ACC112 (cell line): ENCODE measurements around the gene NCOR2.

Source experiments
- H2AFZ ChIP-seq: fragments of 200-600 bp; sonication (generic); one replicate; pipeline ENCODE4 v1.6.0; 2017; ENCODE audit warnings: antibody characterized with exemption, low read length; ENCODE audit not compliant: unreplicated experiment
- H3K27ac ChIP-seq: fragments of 200-600 bp; sonication (generic); 2 replicates; pipeline ENCODE4 v1.5.1; 2014; ENCODE audit warnings: low read depth, mild to moderate bottlenecking, antibody characterized with exemption, low read length, moderate library complexity
- H3K27me3 ChIP-seq: fragments of 200-600 bp; sonication (generic); 2 replicates; pipeline ENCODE4 v1.6.1; 2014; ENCODE audit warnings: mild to moderate bottlenecking, antibody characterized with exemption, low read length, moderate library complexity, mixed read lengths; ENCODE audit not compliant: insufficient read depth
- H3K36me3 ChIP-seq: fragments of 200-600 bp; sonication (generic); 2 replicates; pipeline ENCODE4 v1.6.1; 2016; ENCODE audit warnings: mild to moderate bottlenecking, antibody characterized with exemption, low read length, moderate library complexity, mixed read lengths; ENCODE audit not compliant: insufficient read depth
- H3K4me1 ChIP-seq: fragments of 200-600 bp; sonication (generic); one replicate; pipeline ENCODE4 v1.6.1; 2016; ENCODE audit warnings: low read length, mixed read lengths; ENCODE audit not compliant: insufficient read depth, unreplicated experiment, control insufficient read depth
- H3K4me3 ChIP-seq: fragments of 200-600 bp; sonication (generic); 2 replicates; pipeline ENCODE4 v1.5.1; 2014; ENCODE audit warnings: mild to moderate bottlenecking, low read depth, low read length
- H3K79me2 ChIP-seq: fragments of 200-600 bp; sonication (generic); one replicate; pipeline ENCODE4 v1.6.0; 2016; ENCODE audit warnings: low read length; ENCODE audit not compliant: control insufficient read depth, unreplicated experiment, insufficient read depth

Gene NCOR2

GRCh38 chr12:124539084-124540041 lies 28.0 kb downstream of the NCOR2 start:
- Histone ChIP-seq H3K79me2 (peaks cover 77% of the 10 kb centered on the region), H3K27me3 (no peaks in the 10 kb centered on the region), H3K36me3 (no peaks in the 10 kb centered on the region), H2AFZ (no peak overlapping the region), H3K27ac (no peak overlapping the region), H3K4me3 (no peak overlapping the region), H3K4me1 (peaks cover 44% of the 10 kb centered on the region)

GRCh38 chr12:124538194-124539082 lies 29.0 kb downstream of the NCOR2 start:
- H3K79me2 ChIP-seq = peaks cover 71% of the 10 kb centered on the region
- H3K4me1 ChIP-seq = peaks cover 44% of the 10 kb centered on the region

GRCh38 chr12:124537525-124538193 lies 29.8 kb downstream of the NCOR2 start:
- H2AFZ ChIP-seq = no peak overlapping the region
- no peak overlapping the region for H3K27ac ChIP-seq
- H3K27me3 ChIP-seq = no peaks in the 10 kb centered on the region
- H3K79me2 ChIP-seq = peaks cover 72% of the 10 kb centered on the region
- H3K4me1 ChIP-seq = peaks cover 44% of the 10 kb centered on the region
- no peaks in the 10 kb centered on the region for H3K36me3 ChIP-seq
- H3K4me3 ChIP-seq = no peak overlapping the region

More at GRCh38 chr12:124538194-124539082, 29.0 kb downstream of the NCOR2 start:
- Histone ChIP-seq H3K27me3 (no peaks in the 10 kb centered on the region), H3K36me3 (no peaks in the 10 kb centered on the region), H3K27ac (no peak overlapping the region), H2AFZ (no peak overlapping the region), H3K4me3 (no peak overlapping the region)

- H3K79me2 ChIP-seq = peaks cover 74% of the 10 kb centered on the region
- H2AFZ ChIP-seq = no peak overlapping the region
- H3K27me3 ChIP-seq = no peaks in the 10 kb centered on the region
- H3K4me1 ChIP-seq = peaks cover 39% of the 10 kb centered on the region
- peak overlapping the region; percentile 9; the same call in 1 of the 2 replicates for H3K27ac ChIP-seq
- H3K4me3 ChIP-seq = no peak overlapping the region
- H3K36me3 ChIP-seq = no peaks in the 10 kb centered on the region
These were observed 30.8 kb downstream of the NCOR2 start for GRCh38 chr12:124536641-124537040.

- Histone ChIP-seq H3K36me3 (no peaks in the 10 kb centered on the region), H3K27ac (no peak overlapping the region), H3K79me2 (peaks cover 70% of the 10 kb centered on the region), H3K4me3 (no peak overlapping the region), H2AFZ (no peak overlapping the region), H3K4me1 (peaks cover 36% of the 10 kb centered on the region), H3K27me3 (no peaks in the 10 kb centered on the region)
These were observed 32.4 kb downstream of the NCOR2 start for GRCh38 chr12:124534776-124535740.

- H3K27me3 ChIP-seq = no peaks in the 10 kb centered on the region
- no peaks in the 10 kb centered on the region for H3K36me3 ChIP-seq
- no peak overlapping the region for H3K27ac ChIP-seq
- H3K4me1 ChIP-seq = peaks cover 21% of the 10 kb centered on the region
- no peak overlapping the region for H2AFZ ChIP-seq
- peaks cover 55% of the 10 kb centered on the region for H3K79me2 ChIP-seq
- H3K4me3 ChIP-seq = no peak overlapping the region
These were observed 34.0 kb downstream of the NCOR2 start for GRCh38 chr12:124533456-124533855.

- Histone ChIP-seq H3K4me1 (peaks cover 17% of the 10 kb centered on the region), H3K79me2 (peaks cover 54% of the 10 kb centered on the region), H3K27ac (no peak overlapping the region), H3K36me3 (no peaks in the 10 kb centered on the region), H2AFZ (no peak overlapping the region), H3K4me3 (no peak overlapping the region), H3K27me3 (no peaks in the 10 kb centered on the region)
These were observed 34.4 kb downstream of the NCOR2 start for GRCh38 chr12:124532967-124533366.

- Histone ChIP-seq H3K79me2 (peaks cover 49% of the 10 kb centered on the region), H3K4me3 (no peak overlapping the region), H2AFZ (no peak overlapping the region), H3K36me3 (no peaks in the 10 kb centered on the region), H3K4me1 (peaks cover 11% of the 10 kb centered on the region), H3K27me3 (no peaks in the 10 kb centered on the region), H3K27ac (no peak overlapping the region)
These were observed 35.1 kb downstream of the NCOR2 start for GRCh38 chr12:124532331-124532750.

GRCh38 chr12:124531906-124532305 lies 35.5 kb downstream of the NCOR2 start:
- Histone ChIP-seq H3K27me3 (no peaks in the 10 kb centered on the region), H3K4me1 (peaks cover 7% of the 10 kb centered on the region), H2AFZ (no peak overlapping the region), H3K4me3 (no peak overlapping the region), H3K27ac (no peak overlapping the region), H3K36me3 (no peaks in the 10 kb centered on the region), H3K79me2 (peaks cover 45% of the 10 kb centered on the region)
